AG04449 (cell line): ENCODE results near the gene CAMK2B.

ENCODE experiments used
- CTCF ChIA-PET: fragments of 350-600 bp; formaldehyde crosslinking; extraction: SDS; loops from one replicate; lab custom pipeline; 2021; ENCODE audit warnings: antibody characterized with exemption; lab: Yijun Ruan, JAX
- POLR2A ChIA-PET: fragments of 400-600, 350-600 bp; formaldehyde crosslinking; extraction: SDS; loops from one replicate; lab custom pipeline; 2020; ENCODE audit warnings: antibody characterized with exemption, inconsistent platforms; lab: Yijun Ruan, JAX
- DNase-seq: peaks from one replicate; pipeline ENCODE4 v3.0.0-alpha.2; 2010; ENCODE audit warnings: low read depth, low spot score
- H3K4me3 ChIP-seq: 2 replicates; pipeline ENCODE4 v1.5.1; 2011; ENCODE audit warnings: low read depth, mild to moderate bottlenecking, control low read depth, low read length
- CTCF ChIP-seq: IDR thresholded peaks from one replicate; pipeline ENCODE4 v1.5.1; 2011; ENCODE audit warnings: mild to moderate bottlenecking, moderate library complexity, low read length, control low read depth, inconsistent platforms; ENCODE audit not compliant: insufficient read depth; ENCODE audit errors: missing control alignments

CAMK2B gene

GRCh38 chr7:44266526-44266925 lies 58.9 kb downstream of the CAMK2B start:
- CTCF ChIA-PET: no interaction called here
- POLR2A ChIA-PET: no interaction called here
- TF ChIP-seq CTCF: no peak
- H3K4me3 ChIP-seq: no peak overlapping the region
- no peak for DNase-seq

- H3K4me3 ChIP-seq: no peak overlapping the region
- DNase-seq: no peak
- CTCF ChIA-PET: interaction anchor here (1.3 to 1.6 kb wide), 2 partner anchors 13 to 22 kb away, joined by 3 to 4 read pairs; no protein-coding TSS in a partner anchor
- POLR2A ChIA-PET: no interaction called here
- no peak for TF ChIP-seq CTCF
These were observed 59.7 kb downstream of the CAMK2B start for GRCh38 chr7:44265728-44266127.

- POLR2A ChIA-PET: no interaction called here
- no peak overlapping the region for H3K4me3 ChIP-seq
- DNase-seq: no peak
- no peak for TF ChIP-seq CTCF
- CTCF ChIA-PET: interaction anchor here (1.6 kb wide), 1 partner anchor 21 kb away, joined by 4 read pairs; no protein-coding TSS in a partner anchor
These were observed 61.0 kb downstream of the CAMK2B start for GRCh38 chr7:44264221-44264931.

- DNase-seq: no peak
- no peak overlapping the region for H3K4me3 ChIP-seq
- POLR2A ChIA-PET: no interaction called here
- CTCF ChIA-PET: interaction anchor here (1.5 kb wide), 1 partner anchor 23 kb away, joined by 5 read pairs; no protein-coding TSS in a partner anchor
- TF ChIP-seq CTCF: no peak
These were observed 61.9 kb downstream of the CAMK2B start for GRCh38 chr7:44263326-44264082.

- no peak overlapping the region for H3K4me3 ChIP-seq
- ChIA-PET POLR2A (no interaction called here), CTCF (interaction anchor here (1.2 to 1.5 kb wide), 2 partner anchors 21 to 214 kb away, joined by 5 read pairs; no protein-coding TSS in a partner anchor)
- no peak for DNase-seq
- no peak for TF ChIP-seq CTCF
These were observed 63.4 kb downstream of the CAMK2B start for GRCh38 chr7:44262031-44262430.

GRCh38 chr7:44261240-44261639 lies 64.2 kb downstream of the CAMK2B start:
- no peak for TF ChIP-seq CTCF
- ChIA-PET POLR2A (no interaction called here), CTCF (interaction anchor here (1.2 to 5.2 kb wide), 2 partner anchors 18 to 214 kb away, joined by 5 to 40 read pairs; no protein-coding TSS in a partner anchor)
- H3K4me3 ChIP-seq: no peak overlapping the region
- DNase-seq: no peak
